HG03108 (cell line): ENCODE measurements around the gene NUDC.
A peak's percentile ranks its signal among the peaks of the same experiment; 100 is the strongest.
"Not testable (repeated sequence)": the region's sequence is repeated elsewhere in the genome, so short reads cannot be mapped to it uniquely, and the experiment has no call there.

Experiments used
- ATAC-seq: cut with Tn5 transposase; IDR thresholded peaks from one replicate; pipeline ENCODE4 v1.9.1; 2021; ENCODE audit warnings: moderate library complexity; ENCODE audit not compliant: unreplicated experiment

NUDC gene

GRCh38 chr1:26986658-26987057 is 65.1 kb downstream of the NUDC start:
- no peak for ATAC-seq

- not testable (repeated sequence) for ATAC-seq
Measured at GRCh38 chr1:26989403-26990109, 68.0 kb downstream of the NUDC start.

- ATAC-seq: no peak
Measured at GRCh38 chr1:26991310-26992116, 70.0 kb downstream of the NUDC start.

- ATAC-seq: peak; percentile 33
Measured at GRCh38 chr1:26993237-26994019, 71.9 kb downstream of the NUDC start, which contains the start of gene TRNP1. Gene TRNP1, plus strand, starts transcription at chr1:26993692. Its CDS starts 95 bp downstream, at chr1:26993787.

- no peak for ATAC-seq
Measured at GRCh38 chr1:26994020-26994786, 72.7 kb downstream of the NUDC start.

GRCh38 chr1:26994787-26995517 is 73.4 kb downstream of the NUDC start:
- no peak for ATAC-seq

- ATAC-seq: no peak
Measured at GRCh38 chr1:26996024-26996423, 74.5 kb downstream of the NUDC start.
